WERI-Rb-1 (cell line): Measurements from ENCODE around the gene SOD1.

ENCODE experiments used
- DNase-seq: peaks from one replicate; pipeline ENCODE4 v3.0.0-alpha.2; 2020
- H3K27ac ChIP-seq: fragments of 250-450 bp; sonication (Bioruptor Pico); 2 replicates; pipeline ENCODE4 v1.5.1; 2020; ENCODE audit warnings: mild to moderate bottlenecking, moderate library complexity
- H3K27me3 ChIP-seq: fragments of 250-450 bp; sonication (Bioruptor Pico); 2 replicates; pipeline ENCODE4 v1.5.1; 2021; ENCODE audit warnings: mild to moderate bottlenecking, low read depth, moderate library complexity; ENCODE audit not compliant: insufficient read depth, severe bottlenecking
- H3K36me3 ChIP-seq: fragments of 250-450 bp; sonication (Bioruptor Pico); 2 replicates; pipeline ENCODE4 v1.5.1; 2020; ENCODE audit warnings: mild to moderate bottlenecking, moderate library complexity
- H3K4me3 ChIP-seq: 2 replicates; pipeline ENCODE4 v1.5.1; 2011; ENCODE audit warnings: low read depth, mild to moderate bottlenecking, control low read depth, low read length
- H3K9me3 ChIP-seq: fragments of 250-450 bp; sonication (Bioruptor Pico); 2 replicates; pipeline ENCODE4 v1.5.1; 2021; ENCODE audit warnings: mild to moderate bottlenecking, moderate library complexity; ENCODE audit not compliant: severe bottlenecking
- TF ChIP-seq, protein P1 (sequence below): IDR thresholded peaks from 2 replicates; pipeline ENCODE4 v1.5.1; 2011; ENCODE audit warnings: low read depth, mild to moderate bottlenecking, control low read depth, inconsistent platforms, low read length

The SOD1 gene

DNA sequence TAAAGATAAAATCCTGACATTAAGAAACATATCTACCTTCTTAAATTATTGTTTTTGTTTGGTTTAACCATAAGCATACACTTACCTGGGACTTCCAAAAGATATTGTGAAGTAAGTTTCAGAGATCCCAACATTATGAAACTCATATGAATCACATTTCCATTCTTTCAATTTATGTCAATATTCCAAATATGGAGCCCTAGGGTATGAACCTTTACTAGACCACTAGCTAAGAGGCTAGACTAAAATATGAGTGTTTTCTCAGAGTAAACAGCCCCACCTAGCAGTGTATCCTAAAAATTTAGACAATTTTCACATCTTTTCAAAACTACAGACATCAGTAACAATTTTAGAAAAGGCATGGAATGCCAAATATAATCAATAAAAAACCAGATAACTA is 48.0 kb downstream of the SOD1 start:
- H3K36me3 ChIP-seq = peaks cover 31% of the 10 kb centered on the region
- no peak overlapping the region for H3K27ac ChIP-seq
- no peak overlapping the region for H3K4me3 ChIP-seq
- no peaks in the 10 kb centered on the region for H3K9me3 ChIP-seq
- H3K27me3 ChIP-seq = no peaks in the 10 kb centered on the region
- no peak for DNase-seq
- TF ChIP-seq, protein P1, sequence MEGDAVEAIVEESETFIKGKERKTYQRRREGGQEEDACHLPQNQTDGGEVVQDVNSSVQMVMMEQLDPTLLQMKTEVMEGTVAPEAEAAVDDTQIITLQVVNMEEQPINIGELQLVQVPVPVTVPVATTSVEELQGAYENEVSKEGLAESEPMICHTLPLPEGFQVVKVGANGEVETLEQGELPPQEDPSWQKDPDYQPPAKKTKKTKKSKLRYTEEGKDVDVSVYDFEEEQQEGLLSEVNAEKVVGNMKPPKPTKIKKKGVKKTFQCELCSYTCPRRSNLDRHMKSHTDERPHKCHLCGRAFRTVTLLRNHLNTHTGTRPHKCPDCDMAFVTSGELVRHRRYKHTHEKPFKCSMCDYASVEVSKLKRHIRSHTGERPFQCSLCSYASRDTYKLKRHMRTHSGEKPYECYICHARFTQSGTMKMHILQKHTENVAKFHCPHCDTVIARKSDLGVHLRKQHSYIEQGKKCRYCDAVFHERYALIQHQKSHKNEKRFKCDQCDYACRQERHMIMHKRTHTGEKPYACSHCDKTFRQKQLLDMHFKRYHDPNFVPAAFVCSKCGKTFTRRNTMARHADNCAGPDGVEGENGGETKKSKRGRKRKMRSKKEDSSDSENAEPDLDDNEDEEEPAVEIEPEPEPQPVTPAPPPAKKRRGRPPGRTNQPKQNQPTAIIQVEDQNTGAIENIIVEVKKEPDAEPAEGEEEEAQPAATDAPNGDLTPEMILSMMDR = no peak

GRCh38 chr21:31708541-31708940 is 49.0 kb downstream of the SOD1 start:
- Histone ChIP-seq H3K4me3 (no peak overlapping the region), H3K9me3 (no peaks in the 10 kb centered on the region), H3K36me3 (peaks cover 21% of the 10 kb centered on the region), H3K27ac (no peak overlapping the region), H3K27me3 (no peaks in the 10 kb centered on the region)
- TF ChIP-seq, protein P1 = no peak
- no peak for DNase-seq

DNA sequence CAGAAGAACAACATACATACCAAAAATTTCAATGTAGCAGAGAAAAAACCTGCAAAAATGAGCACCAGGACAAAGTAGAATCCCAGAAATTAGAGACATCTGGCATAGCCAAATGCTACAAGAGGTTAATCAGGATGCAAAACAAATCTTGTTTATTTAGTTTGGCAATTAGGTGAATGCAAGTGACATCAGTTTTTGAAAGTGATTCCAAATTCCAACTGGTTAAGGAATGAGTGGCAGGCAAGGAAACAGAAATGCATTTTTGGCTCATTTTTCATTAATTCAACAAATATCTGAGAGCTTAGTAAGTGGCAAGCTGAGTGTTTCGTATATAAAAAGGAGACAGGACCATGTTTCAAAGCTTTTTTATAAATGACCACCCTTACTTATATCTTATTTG is 51.1 kb downstream of the SOD1 start:
- Histone ChIP-seq H3K9me3 (no peaks in the 10 kb centered on the region), H3K36me3 (peaks cover 7% of the 10 kb centered on the region), H3K4me3 (no peak overlapping the region), H3K27ac (no peak overlapping the region), H3K27me3 (no peaks in the 10 kb centered on the region)
- no peak for DNase-seq
- TF ChIP-seq, protein P1 = no peak

- Histone ChIP-seq H3K36me3 (no peaks in the 10 kb centered on the region), H3K9me3 (no peaks in the 10 kb centered on the region), H3K27ac (no peak overlapping the region), H3K27me3 (no peaks in the 10 kb centered on the region), H3K4me3 (no peak overlapping the region)
- TF ChIP-seq, protein P1 = no peak
- DNase-seq = no peak
Observed at GRCh38 chr21:31711326-31711725, 51.8 kb downstream of the SOD1 start.

DNA sequence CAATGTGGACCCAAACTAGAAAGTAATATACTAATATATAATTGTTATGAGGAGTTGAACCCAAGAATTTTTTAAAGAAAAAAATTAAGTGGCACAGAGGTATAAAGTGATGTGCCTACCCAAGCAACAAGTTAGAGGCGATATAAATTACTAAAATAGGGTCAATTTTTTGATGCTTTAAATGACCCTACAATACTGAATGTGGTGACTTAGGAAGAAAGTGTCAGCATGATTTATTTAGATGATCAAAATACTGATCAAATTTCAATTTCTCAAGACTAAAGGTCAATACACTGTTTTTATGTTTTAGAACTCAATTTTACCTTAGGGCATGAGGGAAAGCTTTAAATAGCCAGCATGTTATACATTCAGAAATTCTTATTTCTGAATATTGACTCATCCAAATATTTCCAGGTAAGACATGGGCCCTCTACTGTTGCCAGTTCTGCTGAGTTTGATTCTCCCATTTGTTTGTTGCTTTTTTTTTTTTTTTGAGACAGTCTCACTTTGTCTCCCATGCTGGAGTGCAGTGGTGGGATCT is 52.3 kb downstream of the SOD1 start:
- H3K9me3 ChIP-seq = no peaks in the 10 kb centered on the region
- no peak for DNase-seq
- no peak overlapping the region for H3K27ac ChIP-seq
- H3K4me3 ChIP-seq = no peak overlapping the region
- no peaks in the 10 kb centered on the region for H3K36me3 ChIP-seq
- TF ChIP-seq, protein P1 = no peak
- no peaks in the 10 kb centered on the region for H3K27me3 ChIP-seq

GRCh38 chr21:31713115-31713514 is 53.6 kb downstream of the SOD1 start:
- no peak for DNase-seq
- Histone ChIP-seq H3K27ac (no peak overlapping the region), H3K36me3 (no peaks in the 10 kb centered on the region), H3K27me3 (no peaks in the 10 kb centered on the region), H3K4me3 (no peak overlapping the region), H3K9me3 (no peaks in the 10 kb centered on the region)
- TF ChIP-seq, protein P1 = no peak
